Liver (tissue), 3 donors: Measurements from ENCODE around the gene BHLHE40.

Source experiments
- ATF3 ChIP-seq: IDR thresholded peaks from 2 replicates; pipeline ENCODE4 v1.6.1; 2016; ENCODE audit warnings: antibody characterized with exemption
- CTCF ChIP-seq: fragments of 150-350 bp; IDR thresholded peaks from 2 replicates; pipeline ENCODE4 v1.5.1; 2017; ENCODE audit warnings: improper control_type of control experiment, low read depth, low read length; ENCODE audit not compliant: missing input control
- GABPA ChIP-seq, 2 donors: IDR thresholded peaks in 1 of 2; conservative IDR thresholded peaks in 1 of 2; 2 replicates each; pipeline ENCODE4 v1.6.1; 2016; ENCODE audit warnings: antibody characterized with exemption in 2 of 2, mild to moderate bottlenecking in 1 of 2, moderate library complexity in 1 of 2
- REST ChIP-seq: IDR thresholded peaks from 2 replicates; pipeline ENCODE4 v1.6.1; 2016; ENCODE audit warnings: antibody characterized with exemption, mild to moderate bottlenecking
- SP1 ChIP-seq: IDR thresholded peaks from 2 replicates; pipeline ENCODE4 v1.6.1; 2018; ENCODE audit warnings: antibody characterized with exemption, mild to moderate bottlenecking
- TAF1 ChIP-seq: conservative IDR thresholded peaks from 2 replicates; pipeline ENCODE4 v1.6.1; 2016; ENCODE audit warnings: antibody characterized with exemption, mild to moderate bottlenecking
- ZBTB33 ChIP-seq: IDR thresholded peaks from 2 replicates; pipeline ENCODE4 v1.6.1; 2016; ENCODE audit warnings: antibody characterized with exemption
- donor health status: healthy.
- donor health status: healthy.

- TF ChIP-seq CTCF (no peak), GABPA (IDR thresholded peaks at IDR 0.05 in 1 of 2, conservative IDR thresholded peaks at IDR 0.05 in 1 of 2) (no peak), ZBTB33 (no peak), ATF3 (no peak), SP1 (no peak), REST (no peak), TAF1 (no peak)
These were observed 4.7 kb downstream of the BHLHE40 start for GRCh38 chr3:4983739-4984510.
